ENCODE data around the gene ST3GAL6.
"Not testable (repeated sequence)": the region's sequence is repeated elsewhere in the genome, so short reads cannot be mapped to it uniquely, and the experiment has no call there.

The ST3GAL6 gene

GRCh38 chr3:98801043-98801747 is 38.1 kb downstream of the ST3GAL6 start:
- no peak for DNase-seq (ENCODE audit: low read depth in 3 of 3)

GRCh38 chr3:98805571-98805970 is 42.4 kb downstream of the ST3GAL6 start:
- DNase-seq (ENCODE audit: low read depth in 3 of 3), result no peak

GRCh38 chr3:98806521-98806920 is 43.4 kb downstream of the ST3GAL6 start:
- DNase-seq (ENCODE audit: low read depth in 3 of 3), result no peak

GRCh38 chr3:98807011-98807410 is 43.9 kb downstream of the ST3GAL6 start:
- DNase-seq (ENCODE audit: low read depth in 3 of 3), result no peak

- DNase-seq (ENCODE audit: low read depth in 3 of 3), result no peak
These were observed 44.4 kb downstream of the ST3GAL6 start for GRCh38 chr3:98807561-98807960.

GRCh38 chr3:98808071-98808470 is 44.9 kb downstream of the ST3GAL6 start:
- DNase-seq (ENCODE audit: low read depth in 3 of 3), result no peak

- no peak for DNase-seq (ENCODE audit: low read depth in 3 of 3)
These were observed 46.4 kb downstream of the ST3GAL6 start for GRCh38 chr3:98809557-98809956.

GRCh38 chr3:98811048-98811447 is 47.9 kb downstream of the ST3GAL6 start:
- no peak for DNase-seq (ENCODE audit: low read depth in 3 of 3)

GRCh38 chr3:98812851-98813374 is 49.8 kb downstream of the ST3GAL6 start:
- DNase-seq (ENCODE audit: low read depth in 3 of 3), result no peak

- no peak for DNase-seq (ENCODE audit: low read depth in 3 of 3)
These were observed 51.8 kb downstream of the ST3GAL6 start for GRCh38 chr3:98814817-98815420.

GRCh38 chr3:98817547-98818041 is 54.5 kb downstream of the ST3GAL6 start:
- no peak for DNase-seq (ENCODE audit: low read depth in 3 of 3)

- DNase-seq (ENCODE audit: low read depth in 3 of 3), result no peak
These were observed 57.9 kb downstream of the ST3GAL6 start for GRCh38 chr3:98821063-98821462.

GRCh38 chr3:98823791-98824190 is 60.7 kb downstream of the ST3GAL6 start:
- no peak for DNase-seq (ENCODE audit: low read depth in 3 of 3)

- no peak for DNase-seq (ENCODE audit: low read depth in 3 of 3)
These were observed 61.1 kb downstream of the ST3GAL6 start for GRCh38 chr3:98824256-98824655.

- DNase-seq (ENCODE audit: low read depth in 3 of 3), result no peak
These were observed 63.0 kb downstream of the ST3GAL6 start for GRCh38 chr3:98826126-98826525.

GRCh38 chr3:98827221-98827920 is 64.2 kb downstream of the ST3GAL6 start:
- no peak for DNase-seq (ENCODE audit: low read depth in 3 of 3)

GRCh38 chr3:98829246-98829832 is 66.2 kb downstream of the ST3GAL6 start:
- no peak for DNase-seq (ENCODE audit: low read depth in 3 of 3)

GRCh38 chr3:98831060-98831459 is 67.9 kb downstream of the ST3GAL6 start:
- not testable (repeated sequence) for DNase-seq (ENCODE audit: low read depth in 3 of 3)

- no peak for DNase-seq (ENCODE audit: low read depth in 3 of 3)
These were observed 76.7 kb downstream of the ST3GAL6 start for GRCh38 chr3:98839846-98840245.

- no peak for DNase-seq (ENCODE audit: low read depth in 3 of 3)
These were observed 80.3 kb downstream of the ST3GAL6 start for GRCh38 chr3:98843266-98843959.

Measured in stimulated activated CD4-positive, alpha-beta T cell treated with anti-CD3 and anti-CD28 coated beads, TNF-alpha, amount 100 ng/mL, for 4 hours (primary cell).